Ecto neural progenitor cell (in vitro differentiated cells): Measurements from ENCODE around the gene CREB3L1.
"Not testable (repeated sequence)": the region's sequence is repeated elsewhere in the genome, so short reads cannot be mapped to it uniquely, and the experiment has no call there.

Experiments used
- DNase-seq: peaks from one replicate; pipeline ENCODE4 v3.0.0-alpha.2; 2018; ENCODE audit warnings: low spot score

The CREB3L1 gene

GRCh38 chr11:46249103-46249937 lies 28.1 kb upstream of the CREB3L1 start:
- DNase-seq, result peak; percentile 39

GRCh38 chr11:46249938-46250744 lies 27.3 kb upstream of the CREB3L1 start:
- no peak for DNase-seq

GRCh38 chr11:46250745-46251052 lies 26.8 kb upstream of the CREB3L1 start:
- no peak for DNase-seq

DNA sequence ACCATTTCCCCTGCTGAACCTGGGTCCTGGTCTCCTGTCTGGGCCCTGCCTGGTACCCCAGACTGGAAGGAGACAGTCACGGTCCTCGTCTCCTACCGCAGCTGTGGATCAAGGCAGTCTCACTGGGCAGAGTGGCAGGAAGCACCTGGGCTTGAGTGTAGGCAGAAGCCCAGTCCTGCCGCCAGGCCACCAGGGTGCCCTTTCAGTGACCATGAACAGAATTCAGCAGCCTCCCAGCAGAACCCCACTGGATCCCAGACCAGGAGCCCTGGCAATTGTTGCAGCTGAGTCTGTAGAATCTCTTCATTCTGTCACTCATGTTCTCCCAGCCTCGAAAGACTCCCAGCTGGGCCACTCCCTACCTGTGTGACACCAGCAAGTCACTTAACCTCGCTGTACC lies 25.5 kb upstream of the CREB3L1 start:
- DNase-seq, result peak; percentile 38

DNA sequence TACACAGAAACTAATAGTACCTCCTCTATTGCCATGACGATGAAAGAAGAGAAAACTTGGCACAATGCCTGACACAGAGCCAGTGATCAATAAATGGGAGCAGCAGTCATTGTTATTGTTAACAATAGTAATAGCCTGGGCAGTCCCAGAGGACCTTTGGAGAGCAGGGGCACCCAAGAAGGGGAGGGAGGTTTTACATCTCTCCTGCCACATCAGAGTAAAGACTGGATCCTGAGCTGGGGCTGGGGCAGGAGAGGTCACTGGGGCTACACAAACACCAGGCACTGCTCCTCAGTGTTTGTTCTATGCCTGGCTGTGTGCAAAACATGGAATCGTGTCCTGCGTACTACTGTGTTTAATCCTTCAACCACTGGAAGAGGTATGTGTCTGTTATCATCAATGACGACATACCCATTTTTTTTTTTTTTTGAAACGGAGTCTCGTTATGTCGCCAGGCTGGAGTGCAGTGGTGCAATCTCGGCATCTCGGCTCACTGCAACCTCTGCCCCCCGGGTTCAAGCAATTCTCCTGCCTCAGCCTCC lies 25.0 kb upstream of the CREB3L1 start:
- peak; percentile 42 for DNase-seq

DNA sequence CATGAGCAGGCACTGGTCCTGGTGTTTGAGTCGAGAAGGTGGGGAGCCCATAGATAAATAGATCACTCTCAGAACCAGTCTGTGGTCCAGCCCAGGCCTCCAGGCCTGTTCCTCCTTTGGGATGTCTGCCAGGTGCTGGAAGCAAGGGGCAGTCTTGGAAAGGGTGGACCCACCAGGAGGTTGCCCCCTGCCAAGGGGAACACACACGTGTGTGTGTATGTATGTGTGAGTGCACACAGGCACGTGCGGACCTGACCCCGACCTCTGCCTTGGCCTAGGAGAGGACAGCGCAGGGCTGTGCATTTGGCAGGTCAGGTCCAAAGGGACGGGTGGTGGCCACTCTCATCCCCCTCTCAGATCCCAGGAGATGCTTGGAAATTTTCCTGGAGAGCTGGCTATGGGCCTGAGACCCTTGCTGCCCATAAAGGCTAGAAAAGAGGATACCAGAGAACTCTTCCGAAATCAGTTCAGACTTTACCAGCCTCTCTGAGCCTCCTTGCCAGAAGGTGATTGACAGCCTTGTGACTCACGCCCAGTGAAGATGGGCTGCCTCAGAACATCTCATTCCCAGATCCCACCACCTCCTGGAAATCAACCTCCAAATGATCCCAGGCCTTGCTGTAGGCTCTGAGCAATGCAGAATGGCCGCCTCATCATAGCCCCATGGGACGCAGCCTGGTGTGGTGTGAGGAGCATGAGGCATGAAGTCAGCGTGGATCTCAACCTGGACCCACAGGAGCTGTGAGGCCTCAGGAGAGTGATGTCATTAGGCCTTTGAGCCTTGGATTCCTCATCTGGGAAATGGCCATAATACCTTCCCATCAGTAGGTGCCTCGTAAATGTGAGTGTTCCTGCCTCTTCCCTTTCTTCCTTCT lies 24.0 kb upstream of the CREB3L1 start:
- no peak for DNase-seq

- DNase-seq, result peak; percentile 42
Observed at GRCh38 chr11:46254133-46254491, 23.4 kb upstream of the CREB3L1 start.

DNA sequence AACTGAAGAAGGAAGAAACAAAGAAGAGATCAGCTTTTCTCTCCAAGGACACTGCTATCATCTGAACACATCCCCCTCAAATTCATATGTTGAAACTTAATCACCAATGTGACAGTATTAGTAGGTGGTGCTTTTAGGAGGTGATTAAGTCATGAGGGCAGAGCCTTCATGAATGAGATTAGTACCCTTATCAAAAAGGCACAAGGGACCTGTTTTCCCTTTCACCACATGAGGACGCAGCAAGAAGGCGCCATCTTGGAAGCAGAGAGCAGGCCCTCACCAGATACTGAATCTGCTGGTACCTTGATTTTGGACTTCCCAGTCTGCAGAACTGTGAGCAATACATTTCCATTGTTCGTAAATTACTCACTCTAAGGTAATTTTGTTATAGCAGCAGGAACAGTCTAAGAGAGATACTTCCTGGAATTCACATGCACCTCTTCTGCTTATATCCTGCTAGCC lies 20.9 kb upstream of the CREB3L1 start:
- no peak for DNase-seq

- DNase-seq, result not testable (repeated sequence)
Observed at GRCh38 chr11:46259347-46259746, 18.1 kb upstream of the CREB3L1 start.

- DNase-seq, result no peak
Observed at GRCh38 chr11:46259971-46260560, 17.4 kb upstream of the CREB3L1 start.

DNA sequence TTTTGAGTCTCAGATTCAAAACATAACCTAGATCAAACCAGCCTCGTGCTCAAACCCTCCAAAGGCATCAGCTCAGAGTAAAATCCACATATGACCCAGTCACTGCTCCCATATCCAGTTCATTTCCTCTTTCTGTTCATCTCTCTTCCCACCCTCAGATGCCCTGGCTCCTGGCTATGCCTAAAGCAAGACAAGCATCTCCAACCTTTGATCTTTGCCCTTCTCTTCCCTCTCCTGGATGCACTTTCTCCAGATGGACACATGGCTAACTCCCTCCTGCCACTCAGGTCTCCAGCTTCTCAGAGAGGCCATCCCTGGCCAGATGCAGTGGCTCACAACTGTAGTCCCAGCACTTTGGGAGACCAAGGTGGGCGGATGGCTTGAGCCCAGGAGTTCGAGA lies 14.3 kb upstream of the CREB3L1 start:
- DNase-seq, result no peak

DNA sequence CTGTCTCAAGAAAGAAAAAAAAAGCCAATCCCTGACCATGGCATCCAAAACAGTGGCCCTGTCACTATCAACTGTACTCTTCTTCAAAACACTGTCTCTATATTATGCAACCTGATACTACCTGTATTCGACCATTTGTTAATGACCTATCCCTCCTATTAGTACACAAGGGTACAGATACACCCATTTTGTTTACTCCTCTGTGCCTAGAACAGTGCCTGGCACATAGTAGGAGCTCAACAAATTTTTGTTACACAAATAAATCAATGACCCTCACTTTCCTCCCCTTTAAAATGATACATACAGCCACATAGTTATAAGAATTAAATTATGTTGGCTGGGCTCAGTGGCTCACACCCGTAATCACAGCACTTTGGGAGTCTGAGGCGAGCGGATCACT lies 13.4 kb upstream of the CREB3L1 start:
- no peak for DNase-seq

DNA sequence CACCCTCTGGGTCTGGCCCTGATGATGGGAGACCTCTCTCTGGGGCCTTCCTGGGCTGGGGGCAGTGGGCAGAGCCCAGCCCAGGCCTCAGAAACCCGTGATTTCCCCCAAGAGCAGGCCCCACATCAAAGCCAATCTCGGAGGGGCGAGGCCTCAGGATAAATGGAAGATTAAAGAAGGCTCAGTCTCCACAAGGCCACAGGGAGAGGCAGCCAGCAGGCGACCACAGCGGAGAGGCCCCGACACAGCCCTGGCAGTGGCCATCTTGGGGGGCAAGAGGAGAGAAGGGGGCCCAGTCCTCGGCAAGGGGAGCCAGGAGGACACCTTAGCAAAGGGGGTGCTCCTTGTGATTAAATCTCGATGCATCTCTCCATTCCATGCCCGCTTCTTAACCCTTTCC lies 12.5 kb upstream of the CREB3L1 start:
- DNase-seq, result peak; percentile 46

- no peak for DNase-seq
Observed at GRCh38 chr11:46265764-46266163, 11.7 kb upstream of the CREB3L1 start.

- no peak for DNase-seq
Observed at GRCh38 chr11:46267930-46268329, 9.5 kb upstream of the CREB3L1 start.

GRCh38 chr11:46270684-46271083 lies 6.8 kb upstream of the CREB3L1 start:
- DNase-seq, result peak; percentile 30

GRCh38 chr11:46271407-46271806 lies 6.1 kb upstream of the CREB3L1 start:
- DNase-seq, result no peak

DNA sequence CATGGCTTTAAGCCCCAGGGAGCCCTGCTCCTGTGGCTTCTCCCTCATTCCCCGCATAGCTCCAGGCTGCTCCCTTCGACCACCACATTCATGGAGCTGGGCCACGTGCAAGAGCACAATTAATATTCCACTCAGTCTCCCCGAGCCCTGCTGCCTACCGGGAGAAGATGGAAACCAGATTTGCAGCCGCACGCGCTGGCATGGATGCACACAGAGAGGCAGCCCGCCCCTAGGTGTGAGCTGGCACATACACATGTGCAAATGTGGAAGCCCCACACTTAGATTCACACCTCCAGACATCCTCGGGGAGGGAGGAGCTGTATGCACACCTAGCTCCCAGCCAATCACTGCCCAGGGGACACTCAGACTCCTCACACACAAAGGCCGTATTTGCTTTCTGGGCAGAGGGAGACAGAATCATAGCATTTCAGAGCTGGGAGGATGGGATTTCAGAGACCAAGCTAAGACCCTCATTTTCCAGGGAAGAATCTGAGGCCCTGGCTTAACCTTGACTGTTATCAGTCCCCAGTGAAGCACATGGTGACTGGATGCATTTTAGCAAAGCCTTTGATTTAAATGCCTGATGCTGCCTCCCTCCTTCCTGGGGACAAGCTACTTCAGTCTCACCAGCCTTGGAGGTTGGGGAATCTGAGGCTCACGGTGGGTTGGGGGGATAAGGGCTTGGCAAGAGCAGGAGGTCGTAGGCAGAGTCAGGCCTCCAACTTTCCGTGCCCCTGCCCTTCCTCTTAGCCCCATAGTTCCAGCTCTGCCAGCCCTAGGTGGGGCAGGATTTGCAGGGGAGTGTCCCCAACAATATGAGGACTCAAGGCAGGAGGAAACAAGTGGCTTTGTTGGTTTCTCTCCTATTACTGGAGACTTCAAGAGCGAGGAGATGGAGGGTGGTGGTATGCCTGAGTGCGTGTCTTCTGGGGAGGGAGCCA lies 5.3 kb upstream of the CREB3L1 start:
- DNase-seq, result peak; percentile 46

DNA sequence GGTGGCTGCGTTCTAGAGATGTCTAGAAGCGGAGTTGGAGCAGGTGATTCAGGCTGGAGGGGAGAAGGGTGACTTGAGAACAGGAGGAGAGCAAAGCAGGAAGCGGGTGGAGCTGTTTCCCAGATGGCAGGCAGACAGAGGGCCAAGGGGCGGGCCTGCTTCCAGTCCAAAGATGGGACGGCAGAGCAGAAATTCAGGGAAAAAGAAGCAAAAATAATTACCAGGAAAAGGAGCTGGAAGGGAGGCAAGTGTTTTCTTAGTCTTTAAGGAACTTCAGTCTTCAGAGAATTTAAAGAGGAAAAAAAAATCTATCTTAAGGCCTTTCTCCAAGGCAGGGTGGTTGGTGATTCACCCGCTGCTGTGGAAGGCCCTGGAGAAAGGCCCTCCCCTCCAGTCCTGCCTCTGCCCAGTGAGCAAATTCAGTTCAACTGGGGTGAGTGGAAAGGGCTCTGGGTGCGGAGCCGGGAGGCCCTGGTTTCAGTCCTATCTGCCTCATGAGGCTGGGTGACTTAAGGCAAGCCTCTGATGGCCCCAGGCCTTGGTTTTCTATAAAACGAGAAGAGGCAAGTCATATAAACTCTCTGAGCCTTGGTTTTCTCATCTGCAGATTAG lies 4.5 kb upstream of the CREB3L1 start:
- DNase-seq, result peak; percentile 44
